Jurkat, Clone E6-1 (cell line): ENCODE results near the gene PAIP2.
A peak's percentile ranks its signal among the peaks of the same experiment; 100 is the strongest.
"Not testable (repeated sequence)": the region's sequence is repeated elsewhere in the genome, so short reads cannot be mapped to it uniquely, and the experiment has no call there.

ENCODE experiments used
- DNase-seq: peaks from one replicate; pipeline ENCODE4 v3.0.0-alpha.2; 2011; ENCODE audit warnings: low read depth, low spot score
- H3K4me3 ChIP-seq: 2 replicates; pipeline ENCODE4 v1.5.1; 2011; ENCODE audit warnings: mild to moderate bottlenecking, low read length, control low read depth, moderate library complexity

Gene PAIP2

DNA sequence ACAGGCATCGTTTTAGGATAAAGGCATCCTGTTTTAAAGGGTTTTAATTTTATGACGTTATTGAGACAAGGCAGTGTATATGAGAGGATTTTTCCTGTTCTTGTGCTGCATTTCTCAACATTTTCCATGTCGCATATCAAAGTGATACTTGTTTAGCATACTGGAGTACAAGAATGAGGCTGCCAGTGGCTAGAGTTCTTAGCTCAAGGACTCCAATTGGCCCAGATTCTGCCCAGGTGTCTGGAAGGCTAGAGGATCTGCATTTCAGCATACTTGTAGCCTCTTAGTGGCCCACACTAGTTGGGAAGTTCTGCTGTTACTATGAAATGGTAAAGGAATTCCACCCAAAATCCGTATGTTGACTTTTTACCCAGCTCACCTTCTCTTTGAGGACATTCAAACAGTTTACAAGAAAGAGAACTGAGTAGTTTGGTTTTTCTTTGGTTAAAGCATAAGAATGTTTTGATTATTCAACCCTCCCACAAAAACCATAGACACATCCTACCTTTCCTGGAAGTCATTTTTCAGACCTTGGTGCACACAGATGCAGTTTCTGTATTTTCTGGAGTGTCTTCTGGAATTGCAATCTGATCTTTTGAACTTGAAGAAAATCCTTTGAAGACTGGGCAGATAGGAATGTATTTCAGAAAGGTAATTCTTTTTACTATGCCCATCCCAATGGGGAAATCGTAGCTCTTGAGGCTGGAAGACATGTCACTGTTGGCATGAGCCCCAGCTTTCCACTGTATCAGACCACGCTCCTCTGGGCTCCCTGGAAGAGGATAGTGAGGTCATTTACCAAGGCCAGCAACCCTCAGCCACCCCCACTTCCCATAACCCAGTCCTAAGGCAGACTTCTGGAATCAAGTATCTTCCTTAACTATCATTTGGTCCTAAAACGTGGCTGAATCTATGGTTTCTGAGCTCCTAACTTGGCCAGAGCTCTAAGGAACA is 30.1 kb downstream of the PAIP2 start:
- no peak overlapping the region for H3K4me3 ChIP-seq
- DNase-seq = no peak

DNA sequence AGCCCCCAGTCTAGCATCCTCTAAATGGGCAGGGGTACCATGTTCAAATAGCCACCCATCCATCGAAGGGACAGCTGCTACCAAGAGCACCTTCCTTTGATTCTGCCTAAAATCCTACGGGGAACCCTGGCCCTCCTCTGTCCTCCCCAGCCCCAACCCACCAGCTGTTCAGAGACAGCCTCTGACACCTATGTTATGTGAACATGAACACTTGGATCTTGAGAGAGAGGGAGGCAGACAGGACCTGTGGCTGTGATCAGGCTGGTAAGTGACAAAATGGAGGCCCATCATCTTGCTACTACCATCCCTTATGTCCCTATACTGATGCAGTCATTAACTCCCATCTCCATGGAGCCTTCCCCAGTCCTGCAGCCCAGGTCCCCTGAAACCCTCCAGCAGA is 33.3 kb downstream of the PAIP2 start:
- DNase-seq = no peak
- no peak overlapping the region for H3K4me3 ChIP-seq

DNA sequence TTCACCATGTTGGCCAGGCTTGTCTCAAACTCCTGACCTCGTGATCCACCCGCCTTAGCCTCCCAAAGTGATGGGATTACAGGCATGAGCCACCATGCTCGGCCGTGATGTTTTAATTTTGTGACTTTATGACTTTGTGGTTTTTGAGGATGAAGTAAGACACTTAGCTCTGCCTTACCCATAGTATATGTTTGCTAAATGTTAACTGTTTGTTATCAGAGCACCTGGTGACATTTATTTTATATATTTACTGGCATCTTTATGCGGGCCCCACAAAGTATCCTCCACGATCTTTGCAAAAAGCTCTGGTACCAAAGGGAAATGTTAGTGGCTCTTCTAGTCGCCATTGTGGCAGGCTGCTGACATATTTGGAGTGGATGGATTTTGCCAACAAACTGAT is 34.7 kb downstream of the PAIP2 start:
- DNase-seq = no peak
- H3K4me3 ChIP-seq = no peak overlapping the region

DNA sequence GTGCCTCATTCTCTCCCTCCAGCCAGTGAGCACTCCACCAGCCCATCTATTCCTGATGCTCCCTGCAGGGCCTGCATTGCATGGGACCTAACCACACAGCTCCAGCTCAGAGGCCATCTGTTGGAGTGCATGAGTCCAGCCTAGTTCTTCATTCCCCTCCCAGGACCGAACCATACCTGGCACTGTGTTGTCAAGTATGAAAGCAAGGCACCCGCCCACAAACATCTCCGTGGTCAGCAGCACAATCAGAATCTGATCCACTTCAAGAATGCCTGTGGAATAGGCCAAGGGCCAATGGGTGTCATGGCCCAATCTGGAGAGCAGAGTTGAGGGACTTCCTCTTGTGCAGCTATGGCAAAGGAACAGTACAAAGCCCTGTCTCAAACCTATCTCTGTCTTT is 35.6 kb downstream of the PAIP2 start:
- DNase-seq = no peak
- no peak overlapping the region for H3K4me3 ChIP-seq

DNA sequence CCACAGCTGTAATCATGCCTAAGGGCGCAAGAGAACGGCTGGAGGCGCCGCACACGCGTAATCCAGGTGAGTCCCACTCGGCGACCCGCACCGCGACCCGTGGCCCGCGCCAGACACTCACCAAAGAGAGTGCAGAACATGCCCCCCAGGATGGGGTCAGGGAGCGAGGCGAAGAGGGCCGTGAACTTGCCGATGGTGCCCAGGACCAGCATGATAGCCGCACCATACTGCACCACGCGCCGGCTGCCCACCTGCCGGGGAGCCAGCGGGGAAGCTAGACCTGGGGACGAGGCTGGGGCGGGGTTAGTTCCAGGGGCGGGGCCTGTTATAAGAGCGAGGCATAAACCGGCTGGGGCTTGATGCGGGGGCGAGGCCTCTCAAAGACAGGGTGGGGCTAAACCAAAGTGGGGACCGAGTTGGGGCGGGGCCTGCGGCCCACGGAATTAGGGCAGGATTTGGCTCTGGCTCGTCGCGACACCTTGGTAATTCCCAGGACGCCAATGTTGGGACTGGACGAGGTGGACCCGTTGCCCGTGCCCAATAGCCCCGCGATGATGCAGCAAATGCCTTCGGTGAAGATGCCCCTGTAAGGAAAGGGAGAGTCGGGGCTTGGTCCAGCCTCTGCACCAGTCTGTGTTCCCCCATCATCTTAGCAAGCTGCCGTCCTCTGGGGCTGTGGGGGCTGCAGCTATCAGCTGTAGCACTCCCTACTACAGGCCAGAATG is 36.6 kb downstream of the PAIP2 start:
- H3K4me3 ChIP-seq = no peak overlapping the region
- no peak for DNase-seq

DNA sequence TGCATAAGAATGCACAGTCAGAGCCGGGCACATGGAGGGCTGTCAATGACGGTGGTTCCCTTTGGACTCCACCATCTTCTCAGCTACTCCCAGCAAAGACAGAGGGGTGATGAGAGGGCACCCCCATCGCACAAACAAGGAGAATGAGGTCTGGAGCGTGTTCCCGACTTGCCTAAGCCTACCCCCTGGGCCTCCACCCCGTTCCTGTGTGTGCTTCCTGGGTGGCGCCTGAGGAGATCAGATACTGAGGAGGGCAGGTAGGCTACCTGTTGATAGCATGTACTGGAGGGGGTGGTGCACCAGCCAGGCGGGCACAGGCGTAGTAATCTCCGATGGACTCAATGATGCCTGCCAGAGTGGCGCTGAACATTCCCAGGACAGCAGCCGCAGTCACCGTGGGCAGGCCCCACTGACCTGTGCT is 37.3 kb downstream of the PAIP2 start:
- DNase-seq = no peak

DNA sequence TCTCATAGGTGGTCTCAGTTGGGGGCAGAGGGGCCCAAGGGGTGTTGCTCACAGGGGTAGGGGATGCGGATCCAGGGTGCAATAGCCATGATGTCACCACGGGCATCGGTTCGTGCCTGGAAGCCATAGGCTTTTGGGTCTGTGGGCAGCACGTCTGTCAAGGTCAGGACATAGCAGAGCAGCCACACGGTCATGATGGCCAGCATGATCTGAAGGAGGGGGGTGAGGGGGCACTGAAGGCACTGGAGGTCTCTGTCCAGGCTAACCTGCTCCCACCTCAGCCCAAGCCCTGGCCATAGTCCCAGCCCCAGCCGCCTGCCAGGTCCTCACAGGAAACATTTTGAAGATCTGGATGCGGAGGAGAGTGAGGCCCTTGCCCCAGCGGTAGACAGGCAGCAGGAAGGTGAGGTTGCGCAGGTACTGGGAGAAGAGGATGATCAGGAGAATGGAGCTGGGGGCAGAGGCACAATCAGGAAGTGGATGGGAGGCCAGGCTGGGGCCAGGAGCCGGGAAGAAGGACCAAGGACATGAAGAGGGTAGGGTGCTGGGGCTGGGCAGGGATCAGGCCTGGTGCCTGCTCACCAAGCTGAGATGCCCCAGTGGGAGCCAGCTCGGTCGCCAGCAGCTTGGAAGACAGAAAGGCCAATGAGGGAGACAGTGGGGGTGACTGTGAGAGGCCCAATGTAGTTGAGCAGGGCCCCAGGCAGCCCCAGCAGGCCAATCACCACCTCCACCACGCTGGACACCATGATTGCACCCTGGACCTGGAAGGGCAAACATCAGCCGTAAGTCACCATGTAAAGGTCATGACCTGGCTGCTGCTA is 38.2 kb downstream of the PAIP2 start:
- H3K4me3 ChIP-seq = no peak overlapping the region
- DNase-seq = no peak

More for the DNA sequence above, 37.3 kb downstream of the PAIP2 start:
- H3K4me3 ChIP-seq = no peak overlapping the region

DNA sequence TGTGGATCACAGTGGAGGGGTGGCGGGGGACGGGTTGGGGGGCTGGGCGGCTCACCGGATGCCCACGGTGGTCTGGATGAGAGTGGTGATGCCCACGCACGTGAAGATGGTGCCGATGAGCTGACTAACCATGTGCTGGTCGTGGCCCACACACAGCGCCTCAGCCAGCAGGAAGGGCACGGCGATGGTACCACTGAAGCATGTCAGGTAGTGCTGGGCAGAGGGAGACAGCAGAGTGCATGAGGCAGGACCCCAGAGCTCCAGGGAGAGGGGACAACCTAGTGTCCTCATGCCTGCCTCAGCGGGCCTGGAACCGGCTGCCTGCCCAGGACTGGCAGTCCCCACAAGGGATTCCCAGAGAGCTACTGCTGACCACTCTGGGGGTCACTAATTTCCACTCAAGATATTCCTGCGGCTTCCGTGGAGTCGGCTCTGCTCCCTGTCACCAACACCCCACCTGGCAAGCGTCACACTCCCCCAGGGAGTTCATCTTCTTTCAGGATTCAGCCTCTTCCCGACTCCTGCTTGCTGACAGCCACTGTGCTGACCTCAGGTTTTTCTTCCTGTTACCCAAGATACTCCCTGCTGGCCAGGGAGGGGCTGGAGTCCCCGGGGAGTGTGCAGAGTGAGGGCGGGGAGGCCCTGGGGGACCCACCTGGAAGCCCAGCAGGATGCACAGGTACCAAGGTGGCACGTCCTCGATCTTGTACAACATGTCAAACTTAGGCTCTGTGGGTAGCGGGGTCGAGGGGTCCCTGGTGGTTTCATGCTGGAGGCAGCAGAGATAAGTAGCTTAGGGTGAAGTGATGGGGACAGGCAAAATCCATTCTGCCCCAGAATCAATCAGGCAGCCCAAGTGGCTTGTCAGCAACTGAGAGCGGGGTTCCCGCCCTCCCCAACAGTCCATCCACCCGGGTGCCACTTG is 40.4 kb downstream of the PAIP2 start:
- H3K4me3 ChIP-seq = no peak overlapping the region
- DNase-seq = no peak

DNA sequence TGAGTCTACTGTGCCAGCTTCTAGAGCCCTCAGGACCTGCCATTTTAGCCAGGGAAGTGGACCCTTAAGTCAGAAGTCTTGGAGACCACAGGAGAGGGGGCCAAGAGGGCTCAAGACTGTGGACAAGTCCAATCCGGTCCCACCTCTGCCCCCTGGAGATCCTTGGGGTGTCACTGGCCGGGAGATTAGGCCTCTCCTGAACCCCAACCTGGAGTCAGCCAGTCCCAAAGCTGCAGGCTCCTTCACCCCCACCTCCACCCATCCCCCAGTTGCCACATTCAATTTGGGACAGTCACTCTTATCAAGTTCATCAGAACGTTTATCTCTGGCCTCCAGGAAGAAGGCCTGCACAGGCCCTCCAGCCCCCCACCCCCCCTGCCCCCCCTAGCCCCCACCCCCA is 41.2 kb downstream of the PAIP2 start:
- no peak overlapping the region for H3K4me3 ChIP-seq
- no peak for DNase-seq

DNA sequence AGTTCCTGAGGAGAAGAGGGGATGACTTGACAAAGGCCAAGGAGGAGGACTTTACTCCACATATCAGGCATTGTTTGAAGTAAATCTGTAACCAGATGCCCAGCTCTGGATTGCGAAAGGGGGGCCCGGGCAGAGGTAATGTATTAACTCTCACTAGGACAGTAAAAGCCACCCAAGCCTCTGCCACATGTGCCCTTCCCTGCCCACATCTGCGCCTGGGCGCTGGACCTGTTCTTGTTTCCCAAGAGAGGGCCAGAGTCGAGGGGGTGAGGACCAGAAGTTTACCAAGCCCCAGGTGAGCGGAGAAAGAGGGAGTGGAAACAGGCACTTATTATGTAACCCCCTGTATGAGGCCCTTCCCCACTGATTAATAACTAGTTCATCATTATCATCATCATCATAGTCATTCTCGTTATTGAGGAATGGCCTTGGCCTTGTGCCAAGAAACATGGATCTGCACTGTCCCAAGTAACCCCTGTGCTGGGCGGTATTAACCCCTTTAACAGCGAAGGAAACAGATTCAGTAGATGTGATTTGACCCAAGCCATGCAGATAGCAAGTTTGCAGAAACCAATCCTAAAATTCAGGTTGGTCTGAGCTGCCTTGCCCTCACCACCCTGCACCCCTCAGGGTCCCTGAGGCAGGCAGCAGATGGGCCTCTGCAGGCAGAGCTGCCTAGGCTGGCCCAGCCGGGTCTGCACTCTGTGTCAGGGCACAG is 41.8 kb downstream of the PAIP2 start, which contains the start of gene SLC23A1:
SLC23A1 (minus strand) TSS at position 23 of the 718 bp plus-strand sequence. CDS start 44 bp downstream, outside the sequence.
- DNase-seq = no peak
- H3K4me3 ChIP-seq = no peak within 1 kb of the TSS

DNA sequence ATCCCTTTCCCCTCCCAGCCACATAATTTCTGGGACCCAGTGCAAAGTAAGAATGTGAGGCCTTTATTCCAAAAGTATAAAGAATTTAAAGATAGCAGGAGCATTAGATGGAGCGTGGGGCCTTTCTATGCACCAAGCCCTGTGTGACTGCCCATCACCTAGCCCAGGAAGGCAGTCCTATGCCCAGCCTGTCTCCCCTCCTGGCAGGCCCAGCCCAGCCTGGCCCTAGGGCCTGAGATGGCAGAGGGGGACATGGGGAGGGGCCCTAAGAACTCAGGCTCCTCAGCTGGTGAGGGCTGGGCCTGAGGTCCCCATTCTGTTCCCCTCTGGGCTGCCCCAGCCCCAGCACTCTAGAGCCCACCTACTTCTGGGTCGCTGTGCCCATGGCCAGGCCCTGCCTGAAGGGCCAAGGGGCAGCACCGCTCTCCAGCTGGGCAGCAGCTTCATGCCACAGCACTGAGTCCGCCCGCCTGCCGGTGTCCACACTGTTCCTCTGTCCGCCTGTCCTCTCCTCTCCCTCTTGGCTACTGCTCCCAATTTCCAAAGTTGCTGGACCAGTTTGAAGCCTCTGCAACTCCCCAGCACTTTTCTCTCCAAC is 42.4 kb downstream of the PAIP2 start:
- DNase-seq = no peak

DNA sequence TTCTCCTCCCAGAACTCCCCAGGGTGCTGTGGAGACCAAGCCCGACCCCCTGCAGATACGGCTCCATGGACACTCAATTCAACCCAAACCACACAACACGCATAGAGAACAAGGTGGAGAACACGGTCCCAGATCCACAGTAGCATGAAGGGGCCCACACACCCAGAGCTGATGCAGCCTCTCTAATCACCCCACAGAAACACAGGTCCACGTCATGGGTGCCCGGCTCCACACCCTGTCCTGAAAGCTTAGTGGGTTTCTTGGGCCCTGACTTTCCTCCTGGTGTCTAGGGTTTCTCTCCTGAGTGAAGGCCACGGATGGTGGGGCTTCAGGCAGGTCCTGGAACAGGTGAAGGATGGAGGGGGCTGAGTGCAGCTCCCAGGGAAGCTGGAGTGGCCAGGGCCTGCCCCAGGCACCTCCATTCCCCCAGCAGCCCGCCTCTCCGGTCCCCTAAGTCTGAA is 43.0 kb downstream of the PAIP2 start:
- H3K4me3 ChIP-seq = peak overlapping the region; percentile 37; the same call in 1 of the 2 replicates
- no peak for DNase-seq

More for the DNA sequence above, 42.4 kb downstream of the PAIP2 start:
- H3K4me3 ChIP-seq = no peak overlapping the region

DNA sequence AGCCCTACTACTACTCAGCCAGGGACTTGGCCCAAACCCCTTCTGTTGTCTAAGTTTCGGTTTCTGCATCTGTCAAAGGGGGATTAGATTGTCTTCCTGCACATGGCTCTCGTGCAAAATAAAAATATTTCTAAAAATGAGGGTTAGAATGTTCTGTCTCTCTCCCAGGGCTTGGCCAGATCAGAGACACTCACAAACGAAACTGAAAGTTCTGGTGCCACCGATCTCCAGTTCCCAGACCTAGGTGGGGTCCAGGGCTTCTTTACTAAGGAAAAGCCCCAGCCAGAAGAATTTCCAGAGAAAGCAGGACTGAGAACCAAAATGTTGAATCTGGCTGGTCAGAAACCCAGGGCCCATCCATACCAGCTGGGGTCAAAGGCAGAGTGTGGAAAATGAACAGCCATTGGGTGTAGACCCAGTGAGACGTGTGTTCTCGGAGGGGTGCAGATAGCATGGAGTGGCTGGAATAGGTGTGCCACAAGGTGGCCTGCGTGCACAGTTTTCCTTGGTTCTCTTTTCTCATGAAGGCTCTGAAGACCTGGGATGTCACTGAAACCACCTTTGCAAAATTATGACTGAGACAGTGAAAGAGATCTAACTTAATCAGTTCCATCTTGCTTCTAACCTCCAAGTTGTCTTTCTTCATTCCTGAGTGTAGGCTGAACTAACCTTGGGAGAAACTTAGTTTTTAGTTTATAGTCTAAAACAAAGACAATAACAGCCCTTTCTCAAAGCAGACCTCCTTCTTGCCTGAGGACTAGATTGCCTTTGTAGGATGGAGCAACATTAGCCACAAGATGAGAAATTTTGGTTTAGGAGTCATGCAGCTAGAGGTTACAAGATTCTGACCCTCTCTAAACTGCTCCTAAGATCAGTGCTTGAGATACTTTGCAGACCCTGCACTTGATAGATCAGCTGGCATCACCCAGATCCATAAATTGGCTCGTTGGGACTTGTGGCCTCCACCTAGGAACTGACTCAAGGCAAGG is 43.7 kb downstream of the PAIP2 start:
- peak overlapping the region; percentile 37 for H3K4me3 ChIP-seq
- no peak for DNase-seq

DNA sequence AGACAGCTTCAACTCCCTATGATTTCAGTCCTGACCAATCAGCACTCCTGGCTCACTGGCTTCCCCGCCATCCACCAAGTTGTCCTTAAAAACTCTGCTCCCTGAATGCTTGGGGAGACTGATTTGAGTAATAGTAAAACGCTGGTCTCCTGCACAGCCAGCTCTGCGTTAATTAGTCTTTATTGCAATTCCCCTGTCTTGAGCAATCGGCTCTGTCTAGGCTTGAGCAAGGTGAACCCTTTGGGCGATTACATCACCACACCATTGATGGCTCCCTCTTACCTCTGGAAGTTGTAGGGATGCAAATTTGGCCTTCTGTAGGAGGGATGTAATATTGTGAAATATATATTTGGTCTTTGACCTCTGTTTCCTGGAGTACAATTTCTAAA is 44.4 kb downstream of the PAIP2 start:
- DNase-seq = no peak
- no peak overlapping the region for H3K4me3 ChIP-seq

DNA sequence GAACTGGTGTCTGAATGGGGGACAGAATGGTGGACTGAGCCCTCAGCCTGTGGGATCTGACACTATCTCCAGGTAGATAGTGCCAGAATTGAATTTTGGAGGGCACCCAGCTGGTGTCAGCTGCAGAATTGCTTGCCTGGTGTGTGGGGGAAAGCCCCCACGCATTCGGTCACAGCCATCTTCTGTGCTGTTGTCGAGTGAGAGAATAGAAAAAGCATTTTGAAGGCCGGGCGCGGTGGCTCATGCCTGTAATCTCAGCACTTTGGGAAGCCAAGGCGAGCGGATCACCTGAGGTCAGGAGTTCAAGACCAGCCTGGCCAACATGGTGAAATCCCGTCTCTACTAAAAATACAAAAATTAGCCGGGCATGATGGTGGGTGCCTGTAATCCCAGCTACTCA is 45.3 kb downstream of the PAIP2 start:
- not testable (repeated sequence) for DNase-seq
- H3K4me3 ChIP-seq = peak overlapping the region; percentile 8; the same call in 1 of the 2 replicates

DNA sequence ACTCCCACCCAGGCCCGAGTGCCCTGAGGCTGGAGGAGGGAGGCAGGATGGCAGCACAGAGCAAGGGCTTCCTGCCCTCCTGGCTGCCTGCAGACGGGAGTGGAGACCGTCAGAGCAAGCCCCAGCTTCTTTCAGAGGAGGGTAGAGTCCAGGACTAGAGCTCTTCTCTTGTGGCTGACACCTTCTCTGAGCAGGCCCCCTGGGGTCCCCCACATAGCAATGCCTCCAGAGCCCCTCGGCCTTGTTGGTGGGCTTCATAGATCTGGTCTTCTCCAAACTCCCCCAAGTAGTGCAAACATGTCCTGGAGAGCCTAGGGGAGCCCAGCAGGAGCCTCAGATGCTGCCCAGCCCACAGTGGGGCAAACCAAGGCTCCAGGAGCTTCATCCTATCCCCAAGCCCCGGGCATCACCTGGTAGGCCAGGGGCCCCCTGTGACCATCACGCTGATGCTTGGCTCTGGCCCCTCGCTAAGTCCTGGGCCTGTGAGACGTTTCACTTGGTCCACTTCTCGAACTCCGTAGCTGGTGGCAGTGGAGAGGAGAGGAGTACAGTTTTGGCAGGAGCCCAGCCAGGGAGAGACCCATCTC is 46.0 kb downstream of the PAIP2 start:
- peak overlapping the region; percentile 99 for H3K4me3 ChIP-seq
- no peak for DNase-seq
